ENCODE results near the gene ZFTA. TPM values are rescaled to one million over a fixed set of nuclear protein-coding genes. Genes with fewer than 3 reads are reported as not detected.

Gene ZFTA
- total RNA-seq = 9.9 and 24.3 TPM in 2 replicates

DNA sequence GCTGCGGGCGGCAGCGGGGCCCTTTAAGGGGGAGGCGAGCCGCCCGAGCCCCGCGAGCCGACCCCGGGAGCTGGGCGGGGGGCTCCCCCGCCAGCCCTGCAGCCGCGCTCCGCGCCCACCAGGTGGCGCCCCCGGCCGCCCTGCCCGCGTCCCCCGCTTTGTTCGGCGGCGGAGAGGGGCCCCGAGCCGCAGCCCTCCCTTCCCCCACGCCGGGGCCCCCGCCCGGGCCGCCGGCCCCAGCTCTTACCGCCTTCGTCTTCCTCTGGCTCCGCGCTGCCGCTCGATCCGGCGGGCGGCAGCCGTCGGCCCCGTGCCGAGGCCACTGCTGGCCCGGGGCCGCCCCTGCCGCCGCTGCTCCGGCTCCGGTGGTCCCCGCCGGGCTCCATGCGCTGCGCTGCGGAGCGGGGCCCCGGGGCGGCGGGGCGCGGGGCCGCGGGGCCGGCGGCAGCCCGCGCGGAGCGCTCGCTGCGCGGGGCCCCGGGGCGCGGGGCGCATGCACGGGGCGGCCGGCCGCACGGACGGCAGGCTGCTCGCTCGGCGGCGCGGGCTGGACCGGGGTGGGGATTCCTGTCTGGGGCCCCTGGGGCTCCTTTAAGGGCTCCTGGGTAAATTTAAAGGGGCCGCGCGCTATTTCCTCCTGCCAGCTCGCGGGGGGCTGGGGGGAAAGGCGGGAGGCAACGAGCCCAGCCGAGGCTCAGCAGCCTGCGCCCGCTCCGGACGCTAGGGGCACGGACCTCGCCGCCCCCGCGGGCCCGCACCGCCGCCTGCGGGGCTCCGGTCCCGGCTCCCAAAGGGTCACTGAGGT, at the start of gene ZFTA:
TSS of gene ZFTA (minus strand) at position 539 of the 805 bp plus-strand sequence. CDS start at position 386, 153 bp downstream.

GRCh38 chr11:63813035-63813562, 44.5 kb upstream of the ZFTA start, which contains the start of gene SPINDOC:
TSS of gene SPINDOC (plus strand) at chr11:63813456. CDS start at chr11:63813687, 231 bp downstream.

Other genes with a start within 250 kb of the ZFTA start
- gene PLAAT4, start 232.0 kb downstream of the ZFTA start, total RNA-seq = 10.0 and 13.2 TPM in 2 replicates
- gene PLAAT2, start 205.4 kb downstream of the ZFTA start, total RNA-seq = not detected in 2 replicates
- 9.0 and 24.2 TPM in 2 replicates for gene PLAAT3, start 154.3 kb downstream of the ZFTA start, total RNA-seq
- 119 and 125 TPM in 2 replicates for gene ATL3, start 97.4 kb downstream of the ZFTA start, total RNA-seq
- gene RTN3, start 87.3 kb downstream of the ZFTA start, total RNA-seq = 69.8 and 77.0 TPM in 2 replicates
- gene SPINDOC, start 44.7 kb upstream of the ZFTA start, total RNA-seq = 8.2 and 22.4 TPM in 2 replicates
- gene MARK2, start 70.3 kb upstream of the ZFTA start, total RNA-seq = 5.4 and 12.7 TPM in 2 replicates
- 1.3 and 1.7 TPM in 2 replicates for gene RCOR2, start 148.4 kb upstream of the ZFTA start, total RNA-seq
- 5.9 and 10.9 TPM in 2 replicates for gene NAA40, start 170.2 kb upstream of the ZFTA start, total RNA-seq
- 283 and 342 TPM in 2 replicates for gene COX8A, start 205.8 kb upstream of the ZFTA start, total RNA-seq
- 47.6 and 92.2 TPM in 2 replicates for gene OTUB1, start 217.7 kb upstream of the ZFTA start, total RNA-seq

Measured in regular cardiac myocyte (primary cell).